Gastroesophageal sphincter (tissue), 3 donors: ENCODE measurements around the gene CIAO3.
"Not testable (repeated sequence)": the region's sequence is repeated elsewhere in the genome, so short reads cannot be mapped to it uniquely, and the experiment has no call there.

Experiments
- CTCF ChIP-seq, 4 experiments: fragments of 200-600 bp in 2 of 4; fragments of 450-650 bp in 2 of 4; sonication (generic) in 1 of 4; IDR thresholded peaks; one replicate each; pipeline ENCODE4 v1.5.1; 2017 to 2019; ENCODE audit warnings: antibody characterized with exemption in 4 of 4, mild to moderate bottlenecking in 2 of 4, moderate library complexity in 2 of 4
- POLR2A ChIP-seq, 2 donors: fragments of 450-650 bp; IDR thresholded peaks; one replicate each; pipeline ENCODE4 v1.6.1; 2017; ENCODE audit warnings: antibody characterized with exemption in 2 of 2, mild to moderate bottlenecking in 2 of 2, moderate library complexity in 1 of 2
- POLR2AphosphoS5 ChIP-seq: sonication (generic); formaldehyde crosslinking; IDR thresholded peaks from one replicate; pipeline ENCODE4 v1.6.1; 2017; ENCODE audit warnings: antibody characterized with exemption

GRCh38 chr16:776298-776697 is 35.5 kb upstream of the CIAO3 start:
- TF ChIP-seq CTCF (IDR thresholded peaks at IDR 0.05); POLR2AphosphoS5; POLR2A (IDR thresholded peaks at IDR 0.05): not testable (repeated sequence)
